Activated CD8-positive, alpha-beta T cell treated with anti-CD3 and anti-CD28 coated beads for 36 hours (primary cell): ENCODE measurements around the gene TYMP. TPM values are rescaled to one million over a fixed set of nuclear protein-coding genes. Genes with fewer than 3 reads are reported as not detected.
"Not testable (repeated sequence)": the region's sequence is repeated elsewhere in the genome, so short reads cannot be mapped to it uniquely, and the experiment has no call there.

ENCODE experiments used
- ATAC-seq: fragments of 200-7000 bp; cut with Tn5 transposase; one replicate; pipeline ENCODE4 v1.10.0; 2021; ENCODE audit warnings: mild to moderate bottlenecking, moderate library complexity
- CTCF ChIA-PET: fragments of 350-600 bp; sonication (Branson Sonifier 250); formaldehyde crosslinking; loops from one replicate; lab custom pipeline; 2021; ENCODE audit warnings: antibody characterized with exemption; lab: Charles Lee
- POLR2A ChIA-PET: fragments of 350-600 bp; sonication (Branson Sonifier 250); formaldehyde crosslinking; loops from one replicate; lab custom pipeline; 2021; ENCODE audit warnings: antibody characterized with exemption; lab: Charles Lee
- DNase-seq: peaks from one replicate; pipeline ENCODE4 v3.0.0-alpha.2; 2020
- H3K27ac Mint-ChIP-seq: one replicate; pipeline ENCODE4 v1.8.0; 2021; ENCODE audit warnings: mild to moderate bottlenecking, mixed read lengths
- H3K27me3 Mint-ChIP-seq: one replicate; pipeline ENCODE4 v1.8.0; 2021; ENCODE audit warnings: mixed read lengths
- H3K36me3 Mint-ChIP-seq: one replicate; pipeline ENCODE4 v1.8.0; 2021; ENCODE audit warnings: low read depth, mixed read lengths
- H3K4me1 Mint-ChIP-seq: one replicate; pipeline ENCODE4 v1.8.0; 2021; ENCODE audit warnings: low read depth, mixed read lengths
- H3K4me3 Mint-ChIP-seq: one replicate; pipeline ENCODE4 v1.8.0; 2021; ENCODE audit warnings: mild to moderate bottlenecking, moderate library complexity, mixed read lengths
- H3K9me3 Mint-ChIP-seq: one replicate; pipeline ENCODE4 v1.8.0; 2021; ENCODE audit warnings: mixed read lengths
- intact Hi-C: fragments of 100-400 bp; cut with micrococcal nuclease; formaldehyde crosslinking; loops from one replicate; pipeline ENCODE4 v1.10.0; 2022
- total RNA-seq, 2 experiments: library from RNA; stranded (reverse); gene quantifications; one replicate each; pipeline ENCODE4 v1.2.3, GENCODE V29; 2021
- TF ChIP-seq, protein P1 (sequence below): fragments of 200-600 bp; IDR thresholded peaks from one replicate; pipeline ENCODE4 v1.8.0; 2022; ENCODE audit warnings: antibody characterized with exemption, mild to moderate bottlenecking

TYMP gene
- total RNA-seq, 2 experiments from 2014 or later = 24.2 to 24.7 TPM

DNA sequence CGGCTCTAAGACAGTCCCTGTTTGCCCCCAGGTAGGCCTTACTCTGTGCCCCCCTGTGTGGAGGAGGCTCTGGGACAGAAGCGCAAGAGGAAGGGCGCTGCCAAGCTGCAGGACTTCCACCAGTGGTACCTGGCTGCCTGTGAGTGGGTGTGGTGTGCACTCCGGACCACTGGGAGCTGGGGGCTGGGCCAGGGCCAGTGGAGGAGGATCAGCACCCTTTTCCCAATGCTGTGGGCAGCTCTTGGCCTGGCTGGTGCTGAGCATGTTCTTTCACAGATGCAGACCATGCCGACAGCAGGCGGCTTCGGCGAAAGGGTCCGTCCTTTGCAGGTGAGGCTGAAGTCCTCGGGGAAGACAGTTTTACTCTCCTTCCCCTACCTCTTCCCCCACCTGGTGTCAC, 8.1 kb downstream of the TYMP start:
- ChIA-PET POLR2A (interaction anchor here (0.8 to 5.3 kb wide), 3 partner anchors 10 to 17 kb away, joined by 3 to 111 read pairs (median 4); partner anchors contain the start of genes LMF2 and NCAPH2), CTCF (interaction anchor here (1.3 kb wide), 1 partner anchor 41 kb away, joined by 4 read pairs; the partner anchor contains the start of gene SYCE3)
- no peaks in the 10 kb centered on the region for H3K27me3 Mint-ChIP-seq
- peaks cover 7% of the 10 kb centered on the region for H3K4me1 Mint-ChIP-seq
- TF ChIP-seq, protein P1, sequence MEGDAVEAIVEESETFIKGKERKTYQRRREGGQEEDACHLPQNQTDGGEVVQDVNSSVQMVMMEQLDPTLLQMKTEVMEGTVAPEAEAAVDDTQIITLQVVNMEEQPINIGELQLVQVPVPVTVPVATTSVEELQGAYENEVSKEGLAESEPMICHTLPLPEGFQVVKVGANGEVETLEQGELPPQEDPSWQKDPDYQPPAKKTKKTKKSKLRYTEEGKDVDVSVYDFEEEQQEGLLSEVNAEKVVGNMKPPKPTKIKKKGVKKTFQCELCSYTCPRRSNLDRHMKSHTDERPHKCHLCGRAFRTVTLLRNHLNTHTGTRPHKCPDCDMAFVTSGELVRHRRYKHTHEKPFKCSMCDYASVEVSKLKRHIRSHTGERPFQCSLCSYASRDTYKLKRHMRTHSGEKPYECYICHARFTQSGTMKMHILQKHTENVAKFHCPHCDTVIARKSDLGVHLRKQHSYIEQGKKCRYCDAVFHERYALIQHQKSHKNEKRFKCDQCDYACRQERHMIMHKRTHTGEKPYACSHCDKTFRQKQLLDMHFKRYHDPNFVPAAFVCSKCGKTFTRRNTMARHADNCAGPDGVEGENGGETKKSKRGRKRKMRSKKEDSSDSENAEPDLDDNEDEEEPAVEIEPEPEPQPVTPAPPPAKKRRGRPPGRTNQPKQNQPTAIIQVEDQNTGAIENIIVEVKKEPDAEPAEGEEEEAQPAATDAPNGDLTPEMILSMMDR = no peak
- DNase-seq (no peak), ATAC-seq (no peak)
- H3K4me3 Mint-ChIP-seq = no peak overlapping the region
- H3K27ac Mint-ChIP-seq = no peak overlapping the region
- H3K36me3 Mint-ChIP-seq = peaks cover 27% of the 10 kb centered on the region
- intact Hi-C loops = no loop called here
- no peaks in the 10 kb centered on the region for H3K9me3 Mint-ChIP-seq

DNA sequence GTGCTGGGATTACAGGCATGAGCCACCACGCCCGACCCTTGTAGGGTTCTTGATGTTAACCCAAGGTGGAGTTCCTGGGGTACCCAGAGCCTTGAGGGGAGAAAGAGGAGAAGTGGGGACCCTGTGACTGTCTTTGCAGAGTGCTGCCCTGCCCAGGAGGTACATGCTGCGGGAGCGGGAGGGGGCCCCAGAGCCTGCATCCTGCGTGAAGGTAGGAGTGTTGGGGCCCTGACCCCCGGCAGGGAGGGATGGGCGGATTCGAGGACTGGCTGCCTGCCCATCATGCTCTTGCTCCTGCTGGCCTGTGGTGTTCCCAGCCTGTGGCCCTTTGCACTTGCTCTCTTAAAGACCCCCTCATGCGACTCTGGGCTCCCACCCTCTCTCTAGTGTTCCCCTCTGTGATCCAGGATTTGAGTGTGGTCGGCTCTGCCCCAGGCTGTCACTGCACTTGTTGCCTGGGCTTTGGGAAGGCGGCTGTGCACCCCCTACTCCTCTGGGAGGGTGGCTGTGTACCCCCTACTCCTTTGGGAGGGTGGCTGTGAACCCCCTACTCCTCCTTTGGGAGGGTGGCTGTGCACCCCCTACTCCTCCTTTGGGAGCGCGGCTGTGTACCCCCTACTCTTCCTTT, 8.9 kb downstream of the TYMP start:
- intact Hi-C loops = no loop called here
- Mint-ChIP-seq H3K36me3 (peaks cover 30% of the 10 kb centered on the region), H3K9me3 (no peaks in the 10 kb centered on the region), H3K4me1 (peaks cover 7% of the 10 kb centered on the region), H3K4me3 (no peak overlapping the region), H3K27me3 (no peaks in the 10 kb centered on the region), H3K27ac (no peak overlapping the region)
- TF ChIP-seq, protein P1 = no peak
- ChIA-PET CTCF (no interaction called here), POLR2A (interaction anchor here (3.0 to 5.3 kb wide), 2 partner anchors 12 kb away, joined by 26 to 111 read pairs; partner anchors contain the start of genes LMF2 and NCAPH2)
- ATAC-seq (no peak), DNase-seq (no peak)

DNA sequence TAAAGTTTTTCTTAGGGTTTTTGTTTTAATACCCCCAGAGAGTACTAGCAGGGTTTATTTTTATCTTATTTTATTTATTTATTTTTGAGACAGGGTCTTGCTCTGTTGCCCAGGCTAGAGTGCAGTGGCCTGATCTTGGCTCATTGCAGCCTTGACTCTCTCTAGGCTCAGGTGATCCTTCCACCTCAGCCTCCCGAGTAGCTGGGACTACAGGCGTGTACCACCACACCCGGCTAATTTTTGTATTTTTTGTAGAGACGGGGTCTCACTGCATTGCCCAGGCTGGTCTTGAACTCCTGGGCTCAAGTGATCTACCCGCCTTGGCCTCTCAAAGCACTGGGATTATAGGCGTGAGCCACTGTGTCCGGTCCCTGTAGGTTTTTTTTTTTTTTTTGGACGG, 9.6 kb downstream of the TYMP start:
- H3K4me3 Mint-ChIP-seq, DNase-seq, intact Hi-C loops, H3K9me3 Mint-ChIP-seq, ATAC-seq, CTCF ChIA-PET, H3K27me3 Mint-ChIP-seq, H3K27ac Mint-ChIP-seq: not testable (repeated sequence)
- POLR2A ChIA-PET = interaction anchor here (3.0 kb wide), 1 partner anchor 11 kb away, joined by 26 read pairs; the partner anchor contains the start of genes LMF2 and NCAPH2
- peaks cover 34% of the 10 kb centered on the region for H3K36me3 Mint-ChIP-seq
- peaks cover 11% of the 10 kb centered on the region for H3K4me1 Mint-ChIP-seq

DNA sequence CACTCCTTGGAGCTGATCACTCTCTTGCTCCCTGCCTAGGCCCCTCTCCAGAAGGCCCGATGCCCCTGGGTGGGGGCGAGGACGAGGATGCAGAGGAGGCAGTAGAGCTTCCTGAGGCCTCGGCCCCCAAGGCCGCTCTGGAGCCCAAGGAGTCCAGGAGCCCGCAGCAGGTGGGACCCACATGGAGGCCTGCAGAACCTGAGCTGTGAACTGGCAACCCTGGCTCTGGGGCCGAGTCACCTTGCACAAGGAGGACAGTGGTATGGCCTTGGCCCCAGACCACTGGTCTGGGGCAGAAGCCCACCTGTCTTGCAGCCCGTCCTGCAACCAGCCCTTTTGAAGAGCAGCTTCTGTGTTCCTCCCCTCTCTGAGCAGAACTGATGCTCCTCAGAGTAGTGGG, 10.7 kb downstream of the TYMP start:
- H3K4me1 Mint-ChIP-seq = peaks cover 13% of the 10 kb centered on the region
- H3K27ac Mint-ChIP-seq = no peak overlapping the region
- intact Hi-C loops = no loop called here
- TF ChIP-seq, protein P1 = no peak
- DNase-seq (no peak), ATAC-seq (no peak)
- peaks cover 35% of the 10 kb centered on the region for H3K36me3 Mint-ChIP-seq
- H3K9me3 Mint-ChIP-seq = no peaks in the 10 kb centered on the region
- no peak overlapping the region for H3K4me3 Mint-ChIP-seq
- H3K27me3 Mint-ChIP-seq = no peaks in the 10 kb centered on the region
- ChIA-PET CTCF (interaction anchor here (1.2 kb wide), 1 partner anchor 309 kb away, joined by 3 read pairs; no protein-coding TSS in a partner anchor), POLR2A (interaction anchor here (0.8 to 3.0 kb wide), 5 partner anchors 9 to 65 kb away, joined by 3 to 26 read pairs (median 4); partner anchors contain the start of genes LMF2 and NCAPH2)

DNA sequence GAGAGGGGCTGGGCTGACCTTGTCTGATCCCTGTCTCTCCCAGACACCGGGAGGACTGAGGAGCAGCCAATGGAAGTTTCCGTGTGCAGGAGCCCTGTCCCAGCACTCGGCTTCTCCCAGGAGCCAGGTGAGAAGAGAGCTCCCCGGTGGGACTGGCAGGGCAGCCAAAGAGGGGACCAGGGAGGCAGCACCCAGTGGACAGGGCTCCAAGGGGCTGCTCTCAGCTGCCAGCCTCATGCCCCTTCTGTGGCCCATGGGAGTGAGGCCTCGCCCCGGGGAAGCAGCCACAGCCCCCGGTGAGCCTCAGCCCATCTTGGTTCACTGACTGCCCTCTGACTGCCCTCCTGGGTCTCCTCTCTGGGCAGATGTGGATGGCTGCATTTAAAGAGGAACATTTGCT, 11.2 kb downstream of the TYMP start:
- ChIA-PET CTCF (interaction anchor here (1.2 kb wide), 1 partner anchor 308 kb away, joined by 3 read pairs; no protein-coding TSS in a partner anchor), POLR2A (interaction anchor here (0.9 to 3.0 kb wide), 3 partner anchors 9 to 29 kb away, joined by 3 to 26 read pairs (median 4); partner anchors contain the start of genes LMF2 and NCAPH2)
- Mint-ChIP-seq H3K4me3 (no peak overlapping the region), H3K9me3 (no peaks in the 10 kb centered on the region), H3K36me3 (peaks cover 35% of the 10 kb centered on the region), H3K27ac (no peak overlapping the region), H3K4me1 (peaks cover 13% of the 10 kb centered on the region), H3K27me3 (no peaks in the 10 kb centered on the region)
- no peak for DNase-seq
- no peak for ATAC-seq
- intact Hi-C loops = no loop called here
- TF ChIP-seq, protein P1 = no peak
